GM12874 (cell line): ENCODE data around the gene PDZD4.

Source experiments
- TF ChIP-seq, protein P1 (sequence below): IDR thresholded peaks from 2 replicates; pipeline ENCODE4 v1.5.1; 2011; ENCODE audit warnings: low read depth, mild to moderate bottlenecking, control low read depth, low read length, moderate library complexity; ENCODE audit not compliant: insufficient read depth

Gene PDZD4, protein sequence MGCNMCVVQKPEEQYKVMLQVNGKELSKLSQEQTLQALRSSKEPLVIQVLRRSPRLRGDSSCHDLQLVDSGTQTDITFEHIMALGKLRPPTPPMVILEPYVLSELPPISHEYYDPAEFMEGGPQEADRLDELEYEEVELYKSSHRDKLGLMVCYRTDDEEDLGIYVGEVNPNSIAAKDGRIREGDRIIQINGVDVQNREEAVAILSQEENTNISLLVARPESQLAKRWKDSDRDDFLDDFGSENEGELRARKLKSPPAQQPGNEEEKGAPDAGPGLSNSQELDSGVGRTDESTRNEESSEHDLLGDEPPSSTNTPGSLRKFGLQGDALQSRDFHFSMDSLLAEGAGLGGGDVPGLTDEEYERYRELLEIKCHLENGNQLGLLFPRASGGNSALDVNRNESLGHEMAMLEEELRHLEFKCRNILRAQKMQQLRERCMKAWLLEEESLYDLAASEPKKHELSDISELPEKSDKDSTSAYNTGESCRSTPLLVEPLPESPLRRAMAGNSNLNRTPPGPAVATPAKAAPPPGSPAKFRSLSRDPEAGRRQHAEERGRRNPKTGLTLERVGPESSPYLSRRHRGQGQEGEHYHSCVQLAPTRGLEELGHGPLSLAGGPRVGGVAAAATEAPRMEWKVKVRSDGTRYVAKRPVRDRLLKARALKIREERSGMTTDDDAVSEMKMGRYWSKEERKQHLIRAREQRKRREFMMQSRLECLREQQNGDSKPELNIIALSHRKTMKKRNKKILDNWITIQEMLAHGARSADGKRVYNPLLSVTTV

DNA sequence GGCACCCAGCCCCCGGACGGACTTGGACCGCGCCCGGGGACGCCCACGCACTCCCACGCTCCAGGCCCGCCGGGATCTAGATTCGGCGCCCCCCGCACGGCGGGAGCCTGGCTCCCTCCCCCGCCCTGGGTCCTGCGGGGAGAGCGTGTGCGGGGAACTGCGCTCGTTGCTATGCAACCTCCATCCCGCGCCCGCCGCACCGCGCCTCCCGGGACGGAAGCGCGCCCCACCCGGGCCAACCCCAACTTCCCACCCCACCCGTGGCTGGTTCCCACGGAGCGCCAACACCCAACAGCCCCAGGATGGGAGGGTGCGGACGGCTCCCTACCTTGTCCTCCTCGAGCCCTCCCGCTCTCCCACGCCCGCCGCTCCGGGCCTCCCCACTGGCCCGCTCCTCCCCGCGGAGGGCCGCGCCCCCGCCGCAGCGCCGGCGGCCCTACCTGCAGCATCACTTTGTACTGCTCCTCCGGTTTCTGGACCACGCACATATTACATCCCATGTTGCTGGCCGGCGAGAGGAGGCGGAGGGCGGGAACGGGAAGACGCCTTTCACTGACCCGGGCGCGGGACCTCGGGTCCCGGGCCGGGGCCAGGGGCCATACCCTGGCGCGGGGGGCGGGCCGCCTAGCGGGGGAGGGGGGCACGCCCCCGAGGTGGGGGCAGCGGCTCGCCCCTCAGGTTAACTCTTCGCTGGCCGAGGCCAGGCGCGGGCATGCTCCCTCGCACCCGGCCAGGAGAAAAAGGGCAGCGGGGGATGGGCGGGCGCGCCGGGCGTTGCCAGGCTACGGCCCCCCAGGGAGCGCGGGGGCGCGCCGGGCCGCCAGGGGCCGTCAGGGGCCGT, at the start of gene PDZD4:
PDZD4 (minus strand) TSS at position 746 of the 841 bp plus-strand sequence; CDS start at position 500, 246 bp downstream.
- TF ChIP-seq, protein P1, sequence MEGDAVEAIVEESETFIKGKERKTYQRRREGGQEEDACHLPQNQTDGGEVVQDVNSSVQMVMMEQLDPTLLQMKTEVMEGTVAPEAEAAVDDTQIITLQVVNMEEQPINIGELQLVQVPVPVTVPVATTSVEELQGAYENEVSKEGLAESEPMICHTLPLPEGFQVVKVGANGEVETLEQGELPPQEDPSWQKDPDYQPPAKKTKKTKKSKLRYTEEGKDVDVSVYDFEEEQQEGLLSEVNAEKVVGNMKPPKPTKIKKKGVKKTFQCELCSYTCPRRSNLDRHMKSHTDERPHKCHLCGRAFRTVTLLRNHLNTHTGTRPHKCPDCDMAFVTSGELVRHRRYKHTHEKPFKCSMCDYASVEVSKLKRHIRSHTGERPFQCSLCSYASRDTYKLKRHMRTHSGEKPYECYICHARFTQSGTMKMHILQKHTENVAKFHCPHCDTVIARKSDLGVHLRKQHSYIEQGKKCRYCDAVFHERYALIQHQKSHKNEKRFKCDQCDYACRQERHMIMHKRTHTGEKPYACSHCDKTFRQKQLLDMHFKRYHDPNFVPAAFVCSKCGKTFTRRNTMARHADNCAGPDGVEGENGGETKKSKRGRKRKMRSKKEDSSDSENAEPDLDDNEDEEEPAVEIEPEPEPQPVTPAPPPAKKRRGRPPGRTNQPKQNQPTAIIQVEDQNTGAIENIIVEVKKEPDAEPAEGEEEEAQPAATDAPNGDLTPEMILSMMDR = no peak

DNA sequence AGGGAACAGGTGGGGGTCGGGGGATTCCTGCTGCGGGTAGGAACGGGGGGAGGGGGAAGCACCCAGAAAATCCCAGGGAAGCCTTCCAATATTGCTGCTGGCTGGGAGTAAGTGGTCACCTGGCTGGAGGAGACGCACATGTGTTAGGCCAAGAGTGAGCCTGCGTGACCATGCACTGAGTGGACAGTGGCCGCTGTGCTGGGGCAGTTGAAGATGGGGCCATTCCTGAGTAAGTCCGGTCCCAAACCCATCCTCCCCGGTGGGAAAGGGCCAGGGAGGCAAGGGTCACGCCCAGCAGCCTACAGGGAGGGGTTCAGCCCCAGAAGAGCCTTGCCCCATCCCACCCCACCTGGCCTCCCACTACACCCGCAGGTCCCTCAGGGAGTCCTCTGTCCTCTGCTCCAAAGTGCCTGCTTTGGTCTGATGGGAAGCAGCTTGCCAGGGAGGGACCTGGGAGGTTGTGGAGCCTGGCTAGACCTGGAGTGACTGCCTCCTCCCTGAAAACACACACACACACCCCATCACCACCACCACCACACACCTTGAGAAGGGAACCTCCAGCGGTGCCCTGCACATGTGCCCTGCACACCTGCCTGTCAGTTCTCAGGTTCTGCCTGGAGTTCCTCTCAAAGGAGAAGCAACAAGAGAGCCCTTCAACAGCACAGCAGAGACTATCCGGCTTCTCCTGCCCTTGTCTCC, 49.5 kb upstream of the PDZD4 start:
- TF ChIP-seq, protein P1 = no peak

DNA sequence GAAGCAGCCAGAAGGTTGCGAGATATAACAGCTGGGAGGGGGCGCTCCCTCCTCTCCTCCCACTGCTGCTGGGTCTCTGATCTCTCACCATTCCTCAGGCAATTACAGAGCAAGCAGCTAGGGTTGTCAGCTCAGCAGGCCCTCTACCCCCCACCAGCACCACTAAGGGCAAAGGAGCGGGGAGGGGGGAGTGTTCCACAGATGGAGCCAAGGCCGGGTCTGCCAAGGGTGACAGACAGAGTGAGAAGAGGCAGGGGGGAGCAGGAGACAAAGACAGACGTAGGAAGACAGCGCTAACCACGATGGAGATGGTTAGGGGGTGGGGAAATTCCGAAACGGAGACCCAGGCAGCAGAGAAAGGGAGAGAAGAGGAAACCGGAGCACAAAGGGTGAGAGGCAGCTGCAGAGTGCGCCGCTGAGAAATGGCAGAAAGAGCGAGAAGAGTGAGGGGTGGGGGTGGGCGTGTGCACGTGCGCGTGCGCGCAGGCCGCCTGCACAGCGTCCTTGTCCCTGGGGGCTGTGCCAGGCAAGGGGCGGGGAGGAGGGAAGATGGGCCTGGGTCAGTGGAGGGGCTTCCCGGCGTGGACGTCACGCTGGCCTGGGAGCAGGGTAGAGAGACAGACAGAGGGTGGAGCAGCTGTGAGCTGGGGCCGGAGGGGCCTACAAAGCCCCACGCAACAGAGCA, 48.8 kb upstream of the PDZD4 start:
- TF ChIP-seq, protein P1 = no peak

DNA sequence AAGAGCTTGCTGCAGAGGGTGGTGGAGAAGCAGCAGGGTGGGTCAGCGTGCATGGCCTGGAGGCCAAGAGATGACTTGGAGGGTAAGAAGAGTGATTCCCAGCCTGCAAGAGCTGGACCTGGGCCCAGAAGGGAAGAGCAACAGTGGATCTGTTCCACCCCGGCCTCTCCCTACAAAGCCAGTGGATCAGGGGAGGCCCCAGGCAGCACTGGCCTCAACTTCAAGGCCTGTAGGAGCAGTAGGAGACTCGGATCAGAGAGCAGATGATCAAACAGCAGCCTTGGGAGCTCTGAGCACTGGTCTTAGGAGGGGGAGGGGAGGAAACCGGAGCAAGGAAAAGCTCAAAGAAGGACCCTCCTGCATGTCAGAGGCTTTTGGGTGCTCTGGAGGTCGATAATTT, 48.0 kb upstream of the PDZD4 start:
- TF ChIP-seq, protein P1 = no peak

DNA sequence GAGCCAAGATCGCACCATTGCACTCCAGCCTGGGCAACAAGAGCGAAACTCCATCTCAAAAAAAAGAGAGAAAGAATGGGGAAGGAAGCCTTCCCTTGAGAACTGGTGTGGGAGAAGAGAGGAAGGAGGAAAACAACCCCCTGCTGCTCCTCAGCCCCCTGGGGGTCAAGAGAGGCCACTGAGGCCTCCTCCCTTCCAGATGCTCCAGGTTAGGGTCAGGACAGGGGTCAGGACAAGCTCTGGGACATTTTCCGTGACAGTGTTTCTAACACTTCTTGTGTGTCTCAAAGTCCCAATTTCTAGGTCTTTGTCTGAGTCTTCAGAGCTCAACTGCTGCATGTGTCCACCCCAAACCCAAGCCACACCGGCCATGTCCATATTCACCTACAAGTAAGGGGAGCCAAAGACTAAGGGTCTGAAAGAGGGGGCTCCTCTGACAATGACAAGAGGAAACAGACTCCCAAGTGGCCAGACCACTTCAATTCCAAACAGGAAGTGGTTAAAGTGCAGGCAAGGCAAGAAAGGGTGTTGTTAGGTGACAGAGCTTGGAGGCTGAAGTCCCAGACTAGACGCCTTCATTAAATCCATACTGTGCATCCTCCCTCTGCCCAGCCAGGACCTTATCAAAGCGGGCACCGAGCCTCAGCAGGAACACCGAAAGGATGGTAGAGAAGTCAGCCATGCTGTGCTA, 47.4 kb upstream of the PDZD4 start:
- TF ChIP-seq, protein P1 = no peak

DNA sequence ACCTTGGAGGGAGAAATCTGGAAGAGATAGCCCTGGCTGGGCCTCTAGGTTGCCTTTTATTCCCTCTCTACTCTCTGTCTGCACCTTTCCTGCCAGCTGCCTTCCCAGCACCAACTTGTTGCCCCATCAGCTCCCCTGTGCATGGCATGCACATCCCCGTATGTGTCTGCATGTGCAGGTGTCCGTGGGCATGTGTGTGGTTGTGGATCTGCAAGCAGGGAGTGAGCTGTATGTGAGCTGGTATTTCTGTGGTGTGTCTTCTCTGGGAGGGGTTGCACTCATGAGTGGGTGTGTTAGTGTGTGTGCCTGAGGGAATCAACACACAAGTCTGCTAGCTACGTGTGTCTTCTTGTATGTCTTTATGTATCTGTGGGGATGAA, 45.8 kb upstream of the PDZD4 start:
- TF ChIP-seq, protein P1 = no peak
